HL-60/S4 treated with phorbol 12-myristate 13-acetate at 8.2 ng/mL for 4 days and 3 days (cell line): ENCODE data around the gene CCDC32.

Experiments
- in situ Hi-C: fragments of 300-500 bp; cut with MboI; formaldehyde crosslinking; loops from 2 replicates; pipeline ENCODE4 v1.15.0; 2022; ENCODE audit warnings: low sequenced_read_pairs

The CCDC32 gene

GRCh38 chr15:40513609-40514008 is 51.2 kb downstream of the CCDC32 start:
- in situ Hi-C loops = no loop called here

- in situ Hi-C loops = no loop called here
Observed at GRCh38 chr15:40512440-40512839, 52.4 kb downstream of the CCDC32 start.

- in situ Hi-C loops = no loop called here
Observed at GRCh38 chr15:40511472-40512133, 53.2 kb downstream of the CCDC32 start.

- in situ Hi-C loops = no loop called here
Observed at GRCh38 chr15:40511093-40511471, 53.8 kb downstream of the CCDC32 start.

GRCh38 chr15:40510201-40510600 is 54.6 kb downstream of the CCDC32 start:
- in situ Hi-C loops = no loop called here

- in situ Hi-C loops = no loop called here
Observed at GRCh38 chr15:40508216-40508615, 56.6 kb downstream of the CCDC32 start.

GRCh38 chr15:40506964-40507571 is 57.8 kb downstream of the CCDC32 start:
- in situ Hi-C loops = no loop called here
